HG02884 (cell line): ENCODE data around the gene KIZ.

Experiments used
- ATAC-seq: cut with Tn5 transposase; IDR thresholded peaks from one replicate; pipeline ENCODE4 v1.9.1; 2021; ENCODE audit warnings: mild to moderate bottlenecking, moderate library complexity; ENCODE audit not compliant: unreplicated experiment

The KIZ gene

DNA sequence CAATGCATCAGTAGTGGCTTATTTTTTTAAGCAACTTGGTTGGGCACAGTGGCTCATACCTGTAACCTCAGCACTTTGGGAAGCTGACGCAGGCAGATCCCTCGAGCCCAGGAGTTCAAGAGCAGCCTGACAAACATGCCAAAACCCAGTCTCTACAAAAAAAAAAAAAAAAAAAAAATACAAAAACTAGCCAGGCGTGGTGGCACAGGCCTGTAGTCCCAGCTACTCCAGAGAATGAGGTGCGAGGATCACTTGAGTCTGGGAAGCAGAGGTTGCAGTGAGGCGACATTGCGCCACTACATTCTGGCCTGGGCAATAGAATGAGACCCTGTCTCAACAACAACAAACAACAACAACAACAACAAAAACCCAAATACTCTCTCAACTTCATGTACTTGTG is 132.5 kb downstream of the KIZ start:
- ATAC-seq: no peak

DNA sequence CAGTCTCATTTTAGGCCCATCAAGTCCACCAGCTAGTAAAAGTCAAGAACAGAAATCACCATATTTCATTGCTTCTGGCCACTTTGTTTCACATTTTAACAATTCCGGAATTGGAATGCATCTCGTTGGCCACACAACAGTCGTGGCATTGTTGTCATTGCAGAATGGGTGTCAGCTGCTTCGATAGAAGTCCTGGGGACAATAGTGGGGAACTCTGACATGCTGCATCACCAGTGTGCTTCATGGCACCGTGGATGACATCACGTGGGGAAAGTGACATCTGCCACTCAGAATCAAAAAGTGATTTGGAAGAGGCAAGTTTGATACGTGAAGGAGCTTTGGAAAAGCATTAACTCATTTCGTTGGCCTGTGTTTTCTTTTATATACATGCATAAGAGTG is 133.5 kb downstream of the KIZ start:
- ATAC-seq: no peak

DNA sequence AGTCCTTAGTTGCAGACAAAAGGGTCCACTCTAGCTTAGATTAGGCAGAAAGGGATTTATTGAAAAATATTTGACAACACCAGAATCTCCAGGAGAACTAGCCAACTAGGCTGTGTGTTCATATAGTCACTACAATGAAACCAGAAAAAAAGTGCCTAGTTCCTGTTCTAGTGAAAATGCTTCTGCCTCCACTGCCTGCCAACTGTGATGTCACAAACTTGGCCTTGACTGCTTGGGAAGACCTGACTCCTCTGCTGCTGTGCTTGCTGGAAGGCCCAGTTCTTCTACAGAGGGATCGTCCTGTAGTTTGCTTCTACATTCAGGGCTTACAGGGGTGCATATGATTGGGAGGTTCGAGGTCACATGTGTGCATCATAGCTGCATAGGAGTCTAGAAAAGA is 136.9 kb downstream of the KIZ start:
- ATAC-seq: peak; percentile 84

DNA sequence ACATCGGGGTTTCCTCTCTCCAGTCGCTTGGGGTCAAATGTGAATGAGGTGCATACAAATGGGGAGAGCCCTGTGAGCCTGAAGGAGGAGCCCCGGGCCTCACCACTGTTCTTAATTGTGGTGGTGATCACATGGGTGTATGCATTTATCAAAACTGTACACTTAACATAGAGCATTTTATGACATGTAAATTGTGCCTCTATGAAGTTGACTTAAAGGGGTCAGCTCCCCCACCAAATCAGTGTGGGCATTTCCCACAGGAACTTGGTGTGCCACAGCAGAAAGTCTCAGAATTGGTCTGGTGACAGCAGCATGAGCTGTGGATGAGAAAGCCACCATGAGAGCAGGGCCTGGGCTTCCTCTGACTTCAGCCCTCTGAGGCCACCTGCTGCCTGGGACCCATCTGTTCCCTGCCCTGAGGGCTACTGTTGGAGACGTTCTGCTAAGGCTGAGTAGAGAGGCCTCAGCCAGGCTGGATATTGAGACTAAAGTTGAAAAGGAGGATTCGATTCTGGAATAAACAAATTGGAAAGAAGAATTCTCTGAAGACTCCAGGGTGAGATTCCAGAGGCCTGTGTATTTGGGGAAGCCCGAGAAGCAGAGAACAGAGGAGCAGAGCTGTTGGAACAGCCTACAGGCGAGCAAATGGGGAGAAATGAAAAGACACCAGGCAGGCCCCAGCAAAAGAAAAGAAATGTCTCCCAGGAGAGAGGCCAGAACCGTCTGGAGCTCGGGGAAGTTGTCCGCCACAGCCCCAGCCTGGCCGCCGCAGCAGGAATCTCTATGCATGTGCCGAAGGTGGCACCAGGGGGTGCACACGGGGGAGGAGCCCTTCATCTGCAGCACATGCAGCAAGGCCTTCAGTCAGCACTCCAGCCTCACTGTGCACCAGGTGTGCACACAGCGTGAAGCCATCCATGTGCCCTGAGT is 139.6 kb downstream of the KIZ start:
- ATAC-seq: no peak

DNA sequence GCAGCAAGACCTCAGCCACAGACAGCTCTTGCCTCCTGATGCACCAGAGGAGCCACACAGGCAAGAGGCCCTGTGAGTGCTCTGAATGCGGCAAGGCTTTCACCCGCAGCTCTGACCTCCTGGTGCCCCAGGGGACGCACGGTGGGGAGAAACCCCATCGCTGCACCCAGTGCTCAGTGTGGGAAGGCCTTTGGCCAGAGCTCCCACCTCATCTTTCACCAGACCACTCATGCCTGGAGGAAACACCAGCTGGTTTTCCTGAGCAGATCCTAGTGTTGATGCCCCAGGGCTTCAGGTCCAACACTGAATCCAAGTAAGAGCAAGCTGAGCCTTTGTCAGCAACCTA is 140.3 kb downstream of the KIZ start:
- ATAC-seq: no peak

DNA sequence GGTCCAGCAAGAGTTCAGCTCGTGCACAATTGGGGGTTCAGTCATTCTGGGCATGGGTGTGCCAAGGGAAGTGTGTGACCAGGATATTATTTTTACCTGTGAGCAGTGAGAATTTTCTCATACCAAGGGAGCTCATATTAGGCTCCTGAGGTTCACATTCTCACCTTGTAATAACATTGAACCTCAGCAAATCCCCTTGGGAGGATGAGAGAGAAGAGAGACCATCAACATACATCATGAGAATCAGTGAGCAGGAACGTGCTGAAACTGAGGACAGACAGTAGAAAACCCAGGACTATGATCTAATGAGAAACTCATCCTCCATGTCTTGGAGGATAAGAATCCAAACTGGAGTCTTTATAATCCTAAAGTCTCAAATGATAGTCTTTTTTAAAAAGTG is 143.9 kb downstream of the KIZ start:
- no peak for ATAC-seq

DNA sequence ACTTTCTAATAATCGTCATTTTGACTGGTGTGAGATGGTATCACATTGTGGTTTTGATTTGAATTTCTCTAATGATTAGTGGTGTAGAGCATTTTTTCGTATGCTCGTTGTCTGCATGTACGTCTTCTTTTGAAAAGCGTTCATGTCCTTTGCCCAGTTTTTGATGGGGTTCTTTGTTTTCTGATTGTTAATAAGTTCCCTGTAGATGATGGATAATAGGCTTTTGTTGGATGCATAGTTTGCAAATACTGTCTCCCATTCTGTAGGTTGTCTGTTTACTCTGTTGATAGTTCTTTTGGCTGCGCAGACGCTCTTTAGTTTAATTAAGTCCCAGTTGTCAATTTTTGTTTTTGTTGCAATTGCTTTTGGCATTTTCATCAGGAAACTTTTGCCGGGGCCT is 144.9 kb downstream of the KIZ start:
- no peak for ATAC-seq

DNA sequence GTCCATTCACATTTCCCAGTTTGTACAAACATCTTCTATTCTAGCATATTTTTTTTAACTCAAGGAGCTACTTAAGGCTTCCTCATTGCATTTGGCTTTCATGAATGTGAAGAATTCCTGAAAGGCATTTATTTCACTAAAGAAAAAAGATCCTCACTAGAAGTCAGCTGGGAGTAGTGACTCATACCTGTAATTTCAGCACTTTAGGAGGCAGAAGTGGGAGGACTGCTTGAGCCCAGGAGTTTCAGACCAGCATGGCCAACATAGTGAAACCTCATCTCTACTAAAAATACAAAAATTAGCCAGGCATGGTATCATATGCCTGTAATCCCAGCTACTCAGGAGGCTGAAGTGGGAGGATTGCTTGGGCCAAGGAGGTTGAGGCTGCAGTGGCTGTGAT is 146.4 kb downstream of the KIZ start:
- ATAC-seq: peak; percentile 64

DNA sequence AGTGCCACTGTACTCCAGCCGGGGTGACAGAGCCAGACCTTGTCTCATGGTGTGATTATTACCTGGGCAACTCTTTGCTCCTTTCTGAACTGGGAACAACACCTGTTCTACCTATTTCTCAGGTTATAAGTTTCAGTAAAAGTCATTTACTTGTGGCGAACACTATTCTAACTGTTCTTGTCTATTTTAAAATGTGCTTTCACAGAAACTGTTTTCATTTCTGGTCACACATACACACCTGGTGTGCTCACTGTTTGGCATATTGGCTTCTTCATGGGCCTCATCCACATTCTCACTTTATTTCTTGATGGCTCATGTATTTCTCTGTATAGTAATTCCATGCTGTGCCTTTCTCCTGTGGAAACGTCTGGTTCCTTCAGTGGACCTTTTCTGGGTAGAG is 146.8 kb downstream of the KIZ start:
- peak; percentile 71 for ATAC-seq

DNA sequence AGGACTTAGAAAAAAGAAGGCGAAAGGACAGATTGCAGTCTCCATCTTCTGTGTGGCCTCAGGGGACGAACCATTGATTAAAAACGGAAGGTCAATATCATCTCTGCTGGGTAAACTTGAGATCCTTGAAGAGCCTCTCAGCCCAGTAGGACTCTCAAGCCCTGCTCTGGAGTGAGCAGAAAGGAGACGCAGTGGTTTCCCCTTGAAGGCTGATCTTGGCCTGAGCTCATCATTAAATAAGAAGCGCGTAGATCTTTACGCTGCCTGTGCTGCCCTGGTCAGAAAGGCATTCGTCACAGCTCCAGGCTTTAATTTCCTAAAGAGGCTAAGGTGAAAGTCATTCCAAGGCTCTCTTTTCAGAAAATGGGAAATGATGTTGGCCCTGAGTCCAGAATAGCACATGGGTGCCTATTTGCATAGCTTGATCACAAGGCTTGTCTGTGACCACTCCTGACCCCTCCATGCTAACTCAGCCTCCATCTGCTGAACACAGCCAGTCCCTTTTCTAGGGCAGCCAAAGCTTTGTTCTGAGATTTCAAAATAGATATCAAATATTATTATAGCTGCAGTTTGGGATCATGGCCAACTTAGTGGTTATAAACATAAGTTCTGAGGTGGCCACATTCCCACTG is 148.0 kb downstream of the KIZ start:
- no peak for ATAC-seq

DNA sequence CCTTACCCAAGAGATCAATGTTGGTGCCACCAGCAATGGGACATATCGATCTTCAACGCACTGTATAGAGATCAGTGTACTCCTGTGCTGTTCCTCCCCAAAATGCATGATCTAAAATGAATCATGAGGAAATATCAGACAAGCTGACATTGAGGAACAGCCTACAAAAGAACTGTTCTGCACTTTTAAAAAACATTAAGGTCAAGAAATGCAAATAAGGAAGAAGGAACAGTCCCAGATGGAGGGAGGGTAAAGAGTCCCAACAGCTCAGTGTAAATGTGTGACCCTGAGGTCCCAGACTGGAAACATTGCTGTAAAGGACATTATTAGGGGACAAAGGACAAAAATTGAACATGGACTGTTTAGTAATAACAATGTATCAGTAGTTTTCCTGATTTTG is 152.9 kb downstream of the KIZ start:
- no peak for ATAC-seq

DNA sequence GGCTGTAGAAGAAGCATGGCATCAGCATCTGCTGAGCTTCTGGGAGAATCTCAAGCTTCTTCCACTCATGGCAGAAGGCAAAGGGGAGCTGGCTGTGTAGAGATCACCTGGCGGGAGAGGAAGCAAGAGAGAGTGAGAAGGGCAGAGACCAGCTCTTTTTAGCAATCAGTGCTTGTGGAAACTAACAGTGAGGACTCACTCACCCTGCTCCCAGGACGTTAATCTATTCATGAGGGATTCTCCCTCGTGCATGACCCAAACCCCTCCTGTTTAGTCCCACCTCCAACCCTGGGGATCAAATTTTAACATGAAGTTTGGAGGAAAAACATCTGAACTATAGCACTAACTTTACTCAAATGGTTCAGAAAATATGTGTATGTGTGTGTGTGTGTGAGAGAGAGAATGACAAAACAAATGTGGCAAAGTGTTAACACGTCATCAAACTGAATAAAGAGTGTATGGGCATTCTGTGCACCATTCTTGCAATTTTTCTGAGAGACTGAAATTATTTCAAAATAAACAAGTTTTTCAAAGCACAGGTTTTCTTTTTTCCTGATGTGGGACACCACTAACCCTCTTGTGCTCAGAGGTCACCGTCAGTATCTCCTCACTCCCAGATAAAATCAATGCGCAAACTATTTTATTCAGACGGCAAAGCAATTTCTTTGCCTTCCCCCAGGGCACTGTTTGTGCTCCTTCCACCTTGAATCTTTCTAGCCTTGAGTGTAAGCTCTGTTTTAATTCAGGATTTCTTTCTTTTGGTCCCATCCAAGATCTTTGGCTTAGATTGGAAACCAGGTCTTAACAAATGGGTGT is 154.0 kb downstream of the KIZ start:
- peak; percentile 13 for ATAC-seq

DNA sequence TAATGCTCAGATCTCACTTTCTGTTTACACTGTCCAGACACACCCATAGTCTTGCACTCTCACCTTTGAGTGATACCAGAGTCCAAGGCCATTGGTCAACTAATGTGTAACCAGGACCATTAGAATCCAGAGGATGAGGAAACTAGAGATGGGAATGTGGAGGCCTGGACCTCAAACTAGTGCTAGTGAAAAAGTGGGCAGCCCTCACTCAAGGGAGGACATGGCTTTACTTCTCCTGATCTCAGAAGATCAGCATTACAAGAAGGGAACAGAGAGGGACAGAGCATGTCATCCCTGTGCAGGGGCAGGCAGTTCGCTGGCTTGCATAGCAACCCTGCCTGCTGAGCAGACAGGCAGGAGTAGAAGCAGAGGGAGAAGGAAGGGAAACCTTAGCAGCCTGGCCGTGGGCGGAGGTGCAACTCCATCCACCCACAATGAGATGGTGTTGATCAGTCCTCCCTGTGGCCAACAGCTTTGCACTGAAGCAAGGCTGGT is 154.7 kb downstream of the KIZ start:
- peak; percentile 89 for ATAC-seq

DNA sequence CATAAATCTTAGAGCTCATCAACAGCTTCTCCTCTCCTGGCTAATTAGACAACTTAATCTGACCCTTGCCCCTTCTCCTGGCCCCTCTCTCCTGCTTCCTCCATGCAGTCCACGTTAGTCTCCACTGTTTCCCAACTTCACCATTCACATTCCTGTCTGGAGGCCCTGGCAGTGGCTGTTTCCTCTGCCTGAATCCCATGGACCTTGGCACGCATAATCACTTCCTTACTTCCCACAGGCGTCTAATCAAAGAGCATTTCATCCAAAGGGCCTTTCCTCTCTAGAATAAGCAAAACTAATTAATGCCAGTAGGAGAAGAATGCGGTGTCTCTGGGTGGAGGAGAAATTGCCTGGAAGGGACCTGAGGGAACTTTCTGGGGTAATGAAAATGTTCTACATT is 160.9 kb downstream of the KIZ start:
- no peak for ATAC-seq

DNA sequence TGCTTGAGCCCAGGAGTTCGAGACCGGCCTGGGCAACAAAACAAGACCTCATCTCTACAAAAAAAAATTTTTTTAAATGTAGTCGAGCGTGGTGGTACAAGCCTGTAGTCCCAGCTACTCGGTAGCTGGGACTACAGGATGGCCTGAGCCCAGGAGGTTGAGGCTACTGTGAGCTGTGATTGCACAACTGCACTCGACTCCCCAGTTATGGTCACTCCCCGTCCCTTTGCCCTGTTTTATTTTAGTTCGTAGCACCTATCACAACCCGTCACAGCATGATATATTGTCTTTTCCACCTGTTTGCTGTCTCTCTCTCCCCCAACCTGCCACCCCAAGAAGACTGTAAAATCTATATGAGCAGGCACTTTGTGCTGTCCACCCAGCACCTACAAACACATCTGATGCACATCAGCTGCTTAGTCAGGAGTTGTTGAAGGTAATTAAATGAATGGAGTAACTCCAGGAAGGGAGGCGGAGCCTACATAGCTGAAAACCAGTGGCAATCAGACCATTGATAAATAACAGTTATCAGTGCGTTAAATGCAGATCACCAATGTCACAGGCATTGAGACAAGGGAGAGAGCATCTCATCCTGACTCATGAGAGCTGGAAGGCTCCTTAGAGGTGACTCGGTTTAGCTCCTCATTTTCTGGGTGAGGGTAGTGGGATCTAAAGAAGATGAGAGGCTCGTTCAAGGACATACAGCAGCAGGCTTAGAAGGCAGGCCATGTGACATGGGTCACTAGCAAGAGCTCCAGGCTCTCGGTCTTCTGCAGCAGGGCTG is 162.9 kb downstream of the KIZ start:
- ATAC-seq: no peak

DNA sequence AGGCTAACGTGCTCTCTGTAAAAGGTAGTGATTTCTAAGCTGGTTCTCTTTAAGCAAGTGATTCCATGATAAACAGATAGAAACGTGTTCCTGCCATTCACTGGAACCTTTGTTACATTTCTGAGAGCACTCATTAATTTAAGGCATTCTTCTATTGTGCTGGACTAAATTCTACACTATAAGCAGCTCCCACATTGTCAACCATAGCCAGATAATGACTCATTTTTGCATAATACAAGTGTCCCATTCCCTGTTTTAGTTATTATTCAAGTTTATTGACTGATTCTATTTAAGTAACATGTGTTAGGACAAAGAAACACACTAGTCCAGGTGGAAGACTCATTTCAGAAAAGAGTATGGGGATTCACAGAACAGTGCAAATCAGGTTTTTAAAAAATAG is 163.8 kb downstream of the KIZ start:
- no peak for ATAC-seq

DNA sequence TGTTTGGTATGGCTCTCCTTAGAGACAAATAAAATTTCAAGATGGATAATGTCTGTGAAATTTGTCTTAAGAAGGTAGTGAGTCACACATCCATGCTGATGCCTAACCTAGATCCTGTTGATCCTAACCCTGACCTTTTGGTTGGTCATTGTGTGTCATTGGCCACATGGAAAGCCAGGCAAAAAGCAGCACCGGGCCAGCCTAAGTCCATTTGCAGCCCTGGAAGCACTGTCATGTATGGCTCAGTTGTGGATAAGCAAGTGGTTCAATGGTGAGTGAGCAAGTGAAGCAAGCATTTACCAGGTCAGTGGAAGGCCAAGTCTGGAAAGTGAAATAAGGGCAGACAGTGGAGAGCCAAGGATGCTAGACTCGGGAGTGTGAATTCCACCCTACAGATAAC is 165.1 kb downstream of the KIZ start:
- no peak for ATAC-seq

DNA sequence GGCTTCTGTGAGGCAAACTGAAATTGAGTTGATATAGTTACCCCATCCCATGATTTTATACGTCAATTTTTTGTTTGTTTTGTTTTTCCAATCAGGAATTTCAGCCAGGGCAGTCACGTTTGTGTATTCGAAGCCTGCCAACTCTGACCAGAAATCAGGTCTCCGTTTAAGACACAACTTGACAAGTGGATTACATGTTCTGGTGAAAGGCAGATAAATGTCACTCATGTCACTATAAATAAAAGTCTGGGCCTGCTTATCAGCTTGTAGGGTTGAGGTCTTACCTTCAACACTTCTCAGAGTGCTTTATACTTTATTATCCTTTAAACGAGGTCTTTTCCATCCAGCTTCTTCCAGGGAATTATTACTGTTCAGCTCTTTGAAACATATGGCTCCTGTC is 168.9 kb downstream of the KIZ start:
- ATAC-seq: no peak
